MG63 (cell line): ENCODE measurements around the gene NTRK3. TPM values are rescaled to one million over a fixed set of nuclear protein-coding genes. Genes with fewer than 3 reads are reported as not detected.

Experiments
- DNase-seq: peaks from one replicate; pipeline ENCODE4 v3.0.0-alpha.2; 2020
- H3K27me3 ChIP-seq: fragments of 250-450 bp; sonication (Bioruptor Pico); 2 replicates; pipeline ENCODE4 v1.5.1; 2020; ENCODE audit warnings: mild to moderate bottlenecking, moderate library complexity
- H3K36me3 ChIP-seq: fragments of 250-450 bp; sonication (Bioruptor Pico); 2 replicates; pipeline ENCODE4 v1.5.1; 2020; ENCODE audit warnings: mild to moderate bottlenecking, moderate library complexity
- H3K4me3 ChIP-seq: fragments of 250-450 bp; sonication (Bioruptor Pico); 2 replicates; pipeline ENCODE4 v1.5.1; 2020; ENCODE audit warnings: mild to moderate bottlenecking, moderate library complexity
- H3K9me3 ChIP-seq: fragments of 250-450 bp; sonication (Bioruptor Pico); 2 replicates; pipeline ENCODE4 v1.5.1; 2020; ENCODE audit warnings: mild to moderate bottlenecking, moderate library complexity
- total RNA-seq: library from RNA; depleted of rRNA; stranded (reverse); fragments of >200 nt; shearing (Covaris generic); gene quantifications from 2 replicates; pipeline ENCODE4 v1.2.3, GENCODE V29; 2014; ENCODE audit warnings: low replicate concordance

The NTRK3 gene
- total RNA-seq, 1 experiment from 2014 or later = 4.0 TPM

DNA sequence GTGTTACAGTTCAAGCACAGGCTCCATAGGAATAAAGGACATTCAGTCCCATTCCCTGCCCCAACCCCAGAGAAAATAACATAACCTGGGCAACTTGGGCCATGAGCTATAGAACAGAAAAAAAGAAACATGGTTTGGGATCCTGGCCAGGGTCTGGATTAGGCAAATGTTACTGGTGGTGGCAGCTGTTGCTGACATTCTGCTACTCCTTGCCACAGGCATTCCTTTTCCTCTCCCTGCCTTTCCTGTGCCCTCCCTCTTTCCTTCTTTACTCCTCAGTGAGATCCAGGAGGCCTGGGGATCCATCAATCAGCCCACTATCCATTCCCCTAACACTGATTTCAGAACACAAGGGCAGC lies 129.1 kb downstream of the NTRK3 start:
- Histone ChIP-seq H3K4me3 (no peak overlapping the region), H3K36me3 (no peaks in the 10 kb centered on the region), H3K27me3 (no peaks in the 10 kb centered on the region), H3K9me3 (no peaks in the 10 kb centered on the region)
- no peak for DNase-seq

DNA sequence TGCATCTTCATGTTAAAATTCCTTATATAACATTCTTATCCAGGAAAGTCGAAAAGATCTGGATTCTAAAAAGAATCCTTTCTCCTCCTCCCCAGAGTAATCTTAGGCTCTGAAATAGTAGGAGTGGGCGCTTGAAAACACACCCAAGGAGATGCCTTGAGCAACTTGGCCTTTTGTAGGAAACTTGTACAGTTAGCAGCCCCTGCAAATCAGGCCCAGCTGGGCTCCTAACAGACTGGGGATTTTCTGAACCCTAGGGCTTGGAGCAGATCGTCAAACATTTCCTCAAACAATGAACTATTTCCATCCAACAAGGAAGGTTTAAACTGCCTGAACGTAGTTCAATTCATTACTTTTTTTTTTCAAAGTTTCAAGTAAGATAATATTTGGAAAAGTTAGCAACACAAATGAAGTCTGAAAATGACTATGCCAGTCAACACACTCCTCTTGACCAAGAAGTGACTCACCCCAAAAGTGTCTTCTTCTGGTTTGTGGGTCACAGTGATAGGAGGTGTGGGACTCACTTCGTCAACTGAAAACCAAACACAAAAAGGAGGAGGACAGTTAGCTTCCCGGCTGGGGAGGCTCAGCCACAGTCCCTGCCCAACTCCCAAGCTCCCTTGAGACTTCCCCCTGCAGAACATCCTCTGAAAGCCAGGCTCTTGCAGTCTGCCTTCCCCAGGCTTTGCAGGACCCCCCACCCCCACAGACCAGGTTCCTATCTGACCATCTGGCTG lies 129.7 kb downstream of the NTRK3 start:
- DNase-seq = no peak
- Histone ChIP-seq H3K9me3 (no peaks in the 10 kb centered on the region), H3K27me3 (no peaks in the 10 kb centered on the region), H3K4me3 (no peak overlapping the region), H3K36me3 (no peaks in the 10 kb centered on the region)

DNA sequence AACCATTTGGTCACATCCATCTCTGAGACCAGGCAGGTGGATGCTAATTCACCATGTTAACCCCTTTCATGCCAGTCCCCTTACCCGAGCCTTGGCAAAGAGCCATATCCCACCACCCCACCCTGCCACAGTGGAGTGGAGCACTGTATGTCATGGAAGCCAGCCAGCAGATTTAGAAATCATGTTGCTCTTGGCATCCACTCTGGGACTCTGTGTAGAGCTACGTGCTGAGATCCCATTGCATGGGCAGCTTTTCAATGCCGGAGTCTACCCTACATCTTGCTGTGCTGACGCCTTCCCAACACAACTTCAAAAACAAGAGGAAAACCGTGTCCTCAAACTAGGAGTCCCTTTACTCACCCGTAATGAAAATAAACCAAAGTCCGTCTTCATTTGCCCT lies 131.0 kb downstream of the NTRK3 start:
- Histone ChIP-seq H3K9me3 (no peaks in the 10 kb centered on the region), H3K4me3 (no peak overlapping the region), H3K36me3 (no peaks in the 10 kb centered on the region), H3K27me3 (no peaks in the 10 kb centered on the region)
- no peak for DNase-seq

DNA sequence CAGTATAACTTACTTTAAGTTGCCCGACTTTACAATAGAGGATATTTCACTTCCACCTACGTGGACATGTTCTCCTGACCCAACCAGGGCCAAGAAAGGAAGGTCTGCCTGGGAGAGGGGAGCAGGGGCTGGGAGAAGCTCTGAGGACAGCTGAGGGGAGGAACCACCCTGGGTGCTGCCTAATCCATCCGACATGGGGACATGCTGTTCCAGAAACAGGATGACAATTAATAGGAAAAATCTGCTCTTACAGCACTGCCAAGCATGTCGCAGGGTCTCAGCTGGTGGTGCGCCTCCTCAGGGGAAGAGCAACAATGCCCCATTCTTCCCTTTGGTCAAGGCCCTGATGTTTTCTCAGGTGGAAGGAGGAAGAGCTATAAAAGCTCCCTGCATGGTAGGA lies 132.3 kb downstream of the NTRK3 start:
- Histone ChIP-seq H3K4me3 (no peak overlapping the region), H3K27me3 (no peaks in the 10 kb centered on the region), H3K9me3 (no peaks in the 10 kb centered on the region), H3K36me3 (no peaks in the 10 kb centered on the region)
- DNase-seq = no peak

DNA sequence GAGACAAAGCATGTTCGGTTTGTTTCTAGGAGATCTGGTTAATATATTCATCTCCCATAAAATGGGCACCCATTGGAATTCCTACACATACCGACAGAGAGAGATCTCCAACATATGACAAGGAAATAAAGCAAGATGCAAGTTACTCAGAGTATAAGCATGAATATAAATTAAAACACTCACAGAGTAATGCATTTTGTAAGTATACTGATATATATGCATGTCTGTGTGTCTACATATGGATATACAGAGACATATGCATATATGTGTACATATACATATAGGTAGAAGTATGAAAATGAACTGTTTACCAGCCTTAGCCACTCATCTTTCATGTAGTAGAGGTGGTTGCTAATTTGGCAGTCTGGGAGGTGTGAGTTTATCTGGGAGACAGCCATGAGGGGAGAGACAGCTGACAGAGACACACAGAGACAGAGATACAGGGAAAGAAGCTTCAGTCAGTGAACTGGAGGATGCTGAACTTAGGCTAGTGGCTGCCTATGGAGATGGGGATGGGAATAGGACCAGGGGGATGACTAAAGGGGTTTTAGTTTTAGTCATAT lies 134.5 kb downstream of the NTRK3 start:
- no peaks in the 10 kb centered on the region for H3K9me3 ChIP-seq
- no peaks in the 10 kb centered on the region for H3K27me3 ChIP-seq
- H3K4me3 ChIP-seq = no peak overlapping the region
- H3K36me3 ChIP-seq = no peaks in the 10 kb centered on the region
- DNase-seq = no peak

DNA sequence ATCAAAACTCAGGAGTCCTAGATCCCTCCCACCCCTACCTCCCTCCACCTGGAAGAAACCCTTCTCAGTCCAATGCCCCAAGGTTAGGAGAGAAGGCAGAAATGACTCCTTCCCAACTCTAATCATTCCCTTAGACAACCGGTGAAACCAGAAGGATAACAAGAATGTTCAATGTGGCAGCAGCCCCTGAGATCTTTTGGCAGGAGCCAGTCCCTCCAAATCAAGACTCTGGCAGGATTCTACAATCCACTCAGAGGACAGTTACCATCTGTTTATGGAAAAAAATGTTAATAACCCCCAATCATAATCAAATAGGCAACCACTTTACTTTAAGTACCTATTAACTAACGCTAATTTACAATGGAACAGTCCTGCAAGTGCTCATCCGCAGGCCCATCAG lies 136.5 kb downstream of the NTRK3 start:
- no peaks in the 10 kb centered on the region for H3K27me3 ChIP-seq
- H3K36me3 ChIP-seq = no peaks in the 10 kb centered on the region
- no peak overlapping the region for H3K4me3 ChIP-seq
- no peaks in the 10 kb centered on the region for H3K9me3 ChIP-seq
- no peak for DNase-seq

DNA sequence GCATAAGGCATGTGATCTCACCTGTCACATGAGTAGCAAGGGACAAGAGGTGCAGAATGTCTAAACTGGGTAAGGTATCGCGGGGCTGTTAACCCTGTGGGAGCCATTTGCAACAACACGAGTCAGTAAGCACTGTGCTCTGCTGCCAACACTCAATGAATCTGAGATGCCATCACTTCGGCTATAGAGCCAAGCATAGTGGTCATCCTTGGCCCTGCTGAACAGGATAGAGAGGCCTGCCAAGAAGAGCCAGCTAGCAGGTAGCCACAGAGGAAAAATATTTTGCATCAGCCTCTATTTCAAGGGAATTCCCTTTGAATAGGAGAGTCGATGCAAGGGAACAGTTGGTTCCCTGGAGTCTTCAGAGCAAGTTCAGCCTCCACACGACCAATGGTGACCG lies 137.8 kb downstream of the NTRK3 start:
- peak; percentile 18 for DNase-seq
- no peaks in the 10 kb centered on the region for H3K36me3 ChIP-seq
- H3K27me3 ChIP-seq = no peaks in the 10 kb centered on the region
- H3K9me3 ChIP-seq = no peaks in the 10 kb centered on the region
- no peak overlapping the region for H3K4me3 ChIP-seq

DNA sequence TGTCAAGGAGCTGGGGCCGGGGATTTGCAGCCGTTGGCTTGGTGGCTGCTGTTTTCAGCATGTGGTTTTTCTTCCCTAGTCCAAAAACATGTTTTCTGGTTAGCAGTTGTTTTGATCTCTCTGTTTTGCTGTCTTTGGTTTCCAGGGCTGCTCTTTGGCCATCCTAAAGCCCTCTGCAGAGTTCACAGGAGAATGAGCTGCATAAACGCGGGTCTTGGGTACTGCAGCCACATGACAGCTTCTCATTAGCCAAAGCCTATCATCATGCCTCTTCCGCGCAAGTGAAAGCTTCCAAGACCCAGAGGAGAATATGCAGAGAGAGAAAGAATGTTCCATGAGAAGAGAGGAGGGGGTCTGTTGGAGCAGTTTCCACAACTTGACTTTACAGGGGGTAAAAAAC lies 138.5 kb downstream of the NTRK3 start:
- H3K9me3 ChIP-seq = no peaks in the 10 kb centered on the region
- no peak overlapping the region for H3K4me3 ChIP-seq
- H3K36me3 ChIP-seq = no peaks in the 10 kb centered on the region
- H3K27me3 ChIP-seq = no peaks in the 10 kb centered on the region
- no peak for DNase-seq

DNA sequence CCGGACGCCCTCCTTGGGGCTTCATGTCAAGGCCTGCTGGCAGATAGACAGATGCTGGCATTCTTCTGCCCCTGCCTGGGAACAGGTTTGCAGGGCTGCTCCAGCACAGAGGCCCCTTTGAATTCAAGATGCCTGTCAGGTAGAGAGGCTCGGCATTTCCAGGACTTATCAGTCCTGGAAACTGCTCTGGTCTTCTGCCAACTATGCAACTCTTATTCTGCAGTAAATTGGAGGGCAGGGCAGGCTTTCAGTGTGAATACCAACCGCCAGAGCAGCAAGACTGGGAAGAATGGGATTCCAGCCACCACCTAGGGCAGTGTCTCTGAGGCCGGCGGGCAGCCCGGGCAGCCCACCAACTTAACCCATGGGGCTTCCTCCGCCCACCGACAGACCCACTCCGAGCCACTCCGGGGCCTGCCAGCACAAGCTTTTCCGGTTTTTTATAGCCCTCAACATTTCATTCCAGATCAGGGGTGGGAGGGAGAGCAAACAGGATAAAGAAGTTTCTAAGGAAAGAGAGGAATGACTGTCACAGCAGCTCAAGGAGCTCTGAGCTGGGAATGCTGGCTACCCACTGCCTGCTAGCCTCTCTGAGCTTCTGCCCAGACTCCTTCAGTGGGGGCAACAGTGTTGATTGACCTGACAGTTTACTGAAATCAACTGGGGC lies 140.9 kb downstream of the NTRK3 start:
- no peaks in the 10 kb centered on the region for H3K27me3 ChIP-seq
- no peaks in the 10 kb centered on the region for H3K36me3 ChIP-seq
- no peaks in the 10 kb centered on the region for H3K9me3 ChIP-seq
- peak; percentile 6 for DNase-seq
- H3K4me3 ChIP-seq = no peak overlapping the region

DNA sequence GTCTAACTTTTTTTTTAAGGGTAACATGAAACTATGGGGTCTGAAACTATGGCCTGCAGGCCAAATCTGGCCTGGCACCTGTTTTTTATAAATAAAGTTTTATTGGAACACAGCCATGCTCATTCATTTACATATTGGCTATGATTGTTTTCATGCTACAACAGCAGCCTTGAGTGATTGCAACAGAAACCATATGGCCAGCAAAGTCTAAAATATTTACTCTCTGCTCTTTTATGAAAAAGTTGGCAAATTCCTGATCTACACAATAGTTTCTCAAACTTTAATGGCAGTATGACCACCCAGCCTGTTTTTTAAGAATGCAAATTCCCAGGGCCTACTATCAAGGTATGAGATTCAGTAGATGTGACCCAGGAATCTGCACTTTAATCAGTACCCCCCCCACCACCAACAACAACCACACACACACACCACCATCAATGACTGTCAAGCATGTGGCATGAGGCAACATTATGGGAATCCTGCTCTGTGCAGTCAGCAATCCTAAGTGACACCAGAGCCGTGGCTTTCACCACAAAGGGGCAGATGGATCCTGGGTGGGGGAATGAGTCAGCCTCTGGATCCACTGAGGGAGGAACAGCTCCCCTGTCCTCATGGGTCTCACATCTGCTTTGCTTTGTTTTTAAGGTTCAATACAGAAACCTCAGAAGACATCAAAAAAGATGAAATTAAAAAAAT lies 142.8 kb downstream of the NTRK3 start:
- Histone ChIP-seq H3K4me3 (no peak overlapping the region), H3K9me3 (no peaks in the 10 kb centered on the region), H3K27me3 (no peaks in the 10 kb centered on the region), H3K36me3 (no peaks in the 10 kb centered on the region)
- no peak for DNase-seq

DNA sequence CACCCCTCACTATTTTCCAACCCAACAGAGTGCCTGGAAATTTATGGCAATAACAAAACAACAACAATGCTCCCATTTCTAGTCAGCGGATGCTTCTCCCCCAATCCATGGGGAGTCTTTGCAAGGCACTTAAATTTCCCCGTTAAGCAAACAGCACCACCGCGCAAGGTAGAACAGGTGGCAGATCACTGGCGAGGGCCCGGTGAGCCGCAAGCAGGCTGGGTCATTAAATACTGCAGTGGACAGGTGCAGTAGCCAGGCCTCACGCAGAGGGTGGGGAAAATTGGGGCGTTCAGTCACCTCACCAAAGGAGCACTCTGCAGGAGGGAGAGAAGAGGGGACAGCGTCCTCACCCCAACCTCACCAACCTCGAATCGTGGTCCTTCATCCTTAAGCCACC lies 147.5 kb downstream of the NTRK3 start:
- H3K36me3 ChIP-seq = no peaks in the 10 kb centered on the region
- H3K4me3 ChIP-seq = no peak overlapping the region
- DNase-seq = no peak
- H3K27me3 ChIP-seq = no peaks in the 10 kb centered on the region
- H3K9me3 ChIP-seq = no peaks in the 10 kb centered on the region

DNA sequence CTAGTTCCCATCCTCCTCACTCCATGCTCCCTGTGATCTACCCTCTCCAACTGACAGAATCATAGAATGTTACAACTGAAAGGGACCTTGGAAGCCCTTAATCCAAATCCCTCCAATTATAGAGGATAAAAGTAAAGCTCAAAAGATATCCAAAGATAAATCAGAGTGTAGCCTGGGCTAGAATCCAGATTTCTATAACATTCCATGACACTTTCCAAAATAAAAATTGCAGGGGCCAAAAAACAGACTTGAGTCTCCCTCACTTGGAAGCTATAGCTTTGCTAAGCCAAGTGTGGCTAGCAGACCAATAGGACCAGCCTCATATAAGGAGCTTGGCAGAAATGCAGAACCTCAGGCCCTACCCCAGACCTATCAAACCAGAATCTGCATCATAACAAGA lies 148.1 kb downstream of the NTRK3 start:
- Histone ChIP-seq H3K9me3 (no peaks in the 10 kb centered on the region), H3K36me3 (no peaks in the 10 kb centered on the region), H3K4me3 (no peak overlapping the region), H3K27me3 (no peaks in the 10 kb centered on the region)
- no peak for DNase-seq

DNA sequence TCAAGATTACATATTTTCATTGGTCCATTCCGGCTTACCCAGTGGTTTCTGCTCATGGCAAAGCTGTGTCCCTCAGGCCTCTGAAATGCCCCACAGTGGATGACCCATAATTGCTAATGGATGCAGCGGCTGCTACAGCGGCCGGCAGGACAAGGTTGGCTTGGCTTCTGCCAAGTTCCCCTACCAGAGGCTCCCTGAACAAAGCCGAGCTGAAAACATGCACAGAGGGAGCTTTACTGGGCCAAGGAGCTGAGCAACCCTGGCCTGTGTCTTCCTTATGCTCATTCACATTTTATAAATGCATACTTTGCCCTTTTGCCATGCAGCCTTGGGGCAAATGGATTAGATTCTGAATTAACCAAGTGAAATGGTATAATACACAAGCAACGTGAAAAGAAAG lies 150.5 kb downstream of the NTRK3 start:
- no peaks in the 10 kb centered on the region for H3K9me3 ChIP-seq
- H3K27me3 ChIP-seq = no peaks in the 10 kb centered on the region
- no peak for DNase-seq
- no peak overlapping the region for H3K4me3 ChIP-seq
- no peaks in the 10 kb centered on the region for H3K36me3 ChIP-seq

DNA sequence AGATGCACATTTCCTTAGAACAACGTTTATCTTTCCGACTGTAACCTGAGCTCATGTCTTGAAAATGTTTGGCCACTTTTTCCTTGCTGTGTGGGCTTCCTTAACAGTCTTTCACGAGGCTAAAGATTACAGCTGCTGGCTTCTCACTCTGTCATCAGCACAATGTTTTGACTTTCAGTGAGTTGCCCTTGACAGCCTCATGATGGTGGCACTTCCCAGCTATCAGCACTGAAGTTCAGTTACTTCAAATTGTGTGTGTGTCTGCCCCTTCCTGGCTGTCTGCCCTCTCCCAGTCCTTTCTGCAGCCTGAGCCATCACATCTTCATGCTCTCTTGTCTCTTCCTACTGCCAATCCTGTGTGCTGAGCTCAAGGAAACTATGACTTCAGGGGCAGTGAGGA lies 152.2 kb downstream of the NTRK3 start:
- no peak overlapping the region for H3K4me3 ChIP-seq
- no peak for DNase-seq
- H3K9me3 ChIP-seq = no peaks in the 10 kb centered on the region
- no peaks in the 10 kb centered on the region for H3K27me3 ChIP-seq
- no peaks in the 10 kb centered on the region for H3K36me3 ChIP-seq

DNA sequence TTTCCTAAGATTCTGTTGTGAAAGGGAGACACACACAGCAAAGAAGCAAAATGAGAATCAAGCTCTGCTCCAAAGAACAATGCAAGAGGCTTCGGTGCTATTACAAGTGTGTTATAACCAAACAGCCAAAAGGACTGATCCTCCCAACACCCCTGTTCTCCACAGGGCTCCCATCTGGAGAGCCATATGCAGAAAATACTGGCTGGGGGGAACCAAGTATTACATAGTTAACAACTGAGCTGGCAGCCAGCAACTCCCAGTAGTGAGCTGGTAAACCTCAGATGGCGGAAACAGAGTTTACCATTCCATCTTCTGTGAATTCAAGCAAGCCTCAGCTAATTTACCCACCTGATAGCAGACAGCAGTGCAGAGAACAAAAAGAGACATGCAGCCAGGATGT lies 156.4 kb downstream of the NTRK3 start:
- Histone ChIP-seq H3K27me3 (no peaks in the 10 kb centered on the region), H3K36me3 (no peaks in the 10 kb centered on the region), H3K9me3 (no peaks in the 10 kb centered on the region), H3K4me3 (no peak overlapping the region)
- DNase-seq = no peak

DNA sequence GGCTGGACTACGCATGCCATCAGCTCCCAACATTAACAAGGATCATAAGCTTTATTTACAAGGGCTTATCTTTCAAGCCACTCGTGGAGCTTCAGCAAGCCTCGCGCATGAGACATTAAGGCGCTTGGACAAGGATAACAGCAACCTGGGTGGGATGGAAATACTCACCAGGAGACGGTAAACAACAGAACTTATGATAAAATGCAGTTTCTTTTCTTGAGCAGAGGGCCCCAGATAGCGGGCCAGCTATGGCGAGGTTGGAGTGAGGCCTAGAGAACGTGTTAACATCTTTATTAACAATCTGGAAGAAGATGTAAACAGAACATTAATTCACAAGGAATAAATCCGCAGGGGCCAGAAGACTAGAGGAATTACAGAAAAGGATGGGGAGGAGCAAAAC lies 158.2 kb downstream of the NTRK3 start:
- no peak for DNase-seq
- Histone ChIP-seq H3K36me3 (no peaks in the 10 kb centered on the region), H3K4me3 (no peak overlapping the region), H3K27me3 (no peaks in the 10 kb centered on the region), H3K9me3 (no peaks in the 10 kb centered on the region)

DNA sequence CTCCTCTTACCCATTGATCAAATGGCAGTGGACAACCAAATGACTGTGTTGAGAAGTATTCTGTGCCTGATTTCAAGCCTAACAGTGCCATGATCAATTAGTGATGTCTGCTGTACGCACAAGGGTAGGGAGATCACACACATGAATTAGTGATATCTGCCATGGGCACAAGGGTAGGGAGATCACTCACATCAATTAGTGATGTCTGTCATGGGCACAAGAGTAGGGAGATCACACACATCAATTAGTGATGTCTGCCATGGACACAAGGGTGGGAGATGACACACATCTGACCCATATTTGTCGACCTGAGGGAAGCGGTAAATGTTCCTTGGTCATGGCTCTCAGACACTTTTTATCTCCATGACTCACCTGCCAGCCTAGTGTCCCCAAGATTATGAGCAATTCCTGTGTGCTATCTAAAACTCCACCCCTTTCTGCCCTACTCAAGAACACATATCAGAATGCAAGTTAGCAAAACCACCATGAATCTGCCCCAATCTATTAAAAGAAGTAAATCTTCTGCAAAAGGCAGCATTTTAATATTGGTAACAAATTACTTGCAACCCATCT lies 165.0 kb downstream of the NTRK3 start:
- H3K4me3 ChIP-seq = no peak overlapping the region
- no peaks in the 10 kb centered on the region for H3K36me3 ChIP-seq
- H3K9me3 ChIP-seq = no peaks in the 10 kb centered on the region
- H3K27me3 ChIP-seq = no peaks in the 10 kb centered on the region
- DNase-seq = no peak
